ENCODE data around the gene APOBEC3F. TPM values are rescaled to one million over a fixed set of nuclear protein-coding genes. Genes with fewer than 3 reads are reported as not detected.
"Not testable (repeated sequence)": the region's sequence is repeated elsewhere in the genome, so short reads cannot be mapped to it uniquely, and the experiment has no call there.

Gene APOBEC3F
- total RNA-seq, 1 experiment from 2014 or later, result 3.8 TPM

- DNase-seq (ENCODE audit: low read depth), result no peak
Measured at GRCh38 chr22:39070186-39070585, 29.5 kb downstream of the APOBEC3F start.

- not testable (repeated sequence) for DNase-seq (ENCODE audit: low read depth)
Measured at GRCh38 chr22:39072581-39072981, 31.9 kb downstream of the APOBEC3F start.

GRCh38 chr22:39073981-39074380, 33.3 kb downstream of the APOBEC3F start:
- DNase-seq (ENCODE audit: low read depth), result no peak

GRCh38 chr22:39076155-39077025, 35.7 kb downstream of the APOBEC3F start:
- not testable (repeated sequence) for DNase-seq (ENCODE audit: low read depth)

GRCh38 chr22:39077026-39077840, 36.6 kb downstream of the APOBEC3F start, which contains the start of gene APOBEC3G:
Gene APOBEC3G (plus strand): TSS chr22:39077275. CDS start chr22:39077362, 87 bp downstream.
- DNase-seq (ENCODE audit: low read depth), result peak; percentile 54

GRCh38 chr22:39077912-39078311, 37.2 kb downstream of the APOBEC3F start:
- not testable (repeated sequence) for DNase-seq (ENCODE audit: low read depth)

GRCh38 chr22:39078329-39078728, 37.7 kb downstream of the APOBEC3F start:
- DNase-seq (ENCODE audit: low read depth), result no peak

GRCh38 chr22:39079054-39079637, 38.5 kb downstream of the APOBEC3F start:
- not testable (repeated sequence) for DNase-seq (ENCODE audit: low read depth)

- DNase-seq (ENCODE audit: low read depth), result no peak
Measured at GRCh38 chr22:39080052-39080762, 39.5 kb downstream of the APOBEC3F start.

GRCh38 chr22:39081016-39081415, 40.4 kb downstream of the APOBEC3F start:
- DNase-seq (ENCODE audit: low read depth), result no peak

- no peak for DNase-seq (ENCODE audit: low read depth)
Measured at GRCh38 chr22:39081598-39081997, 40.9 kb downstream of the APOBEC3F start.

- DNase-seq (ENCODE audit: low read depth), result no peak
Measured at GRCh38 chr22:39083212-39084165, 42.8 kb downstream of the APOBEC3F start.

GRCh38 chr22:39084666-39085065, 44.0 kb downstream of the APOBEC3F start:
- no peak for DNase-seq (ENCODE audit: low read depth)

- no peak for DNase-seq (ENCODE audit: low read depth)
Measured at GRCh38 chr22:39087098-39087497, 46.4 kb downstream of the APOBEC3F start.

GRCh38 chr22:39087881-39088684, 47.4 kb downstream of the APOBEC3F start:
- peak; percentile 4 for DNase-seq (ENCODE audit: low read depth)

- no peak for DNase-seq (ENCODE audit: low read depth)
Measured at GRCh38 chr22:39088685-39089032, 48.0 kb downstream of the APOBEC3F start.

- no peak for DNase-seq (ENCODE audit: low read depth)
Measured at GRCh38 chr22:39089928-39090327, 49.3 kb downstream of the APOBEC3F start.

- DNase-seq (ENCODE audit: low read depth), result no peak
Measured at GRCh38 chr22:39090426-39091064, 49.9 kb downstream of the APOBEC3F start.
